NCI-H2029 (cell line): ENCODE data around the gene DNAH14.

Source experiments
- DNase-seq: peaks from one replicate; lab custom pipeline; 2025; lab: John Stamatoyannopoulos, UW

DNAH14 gene

GRCh38 chr1:225406976-225407725 is 477.7 kb downstream of the DNAH14 start:
- no peak for DNase-seq

GRCh38 chr1:225407755-225408154 is 478.3 kb downstream of the DNAH14 start:
- DNase-seq: no peak

- no peak for DNase-seq
Measured at GRCh38 chr1:225408249-225408648, 478.8 kb downstream of the DNAH14 start.

- DNase-seq: no peak
Measured at GRCh38 chr1:225409051-225409450, 479.6 kb downstream of the DNAH14 start.

- no peak for DNase-seq
Measured at GRCh38 chr1:225410036-225410435, 480.6 kb downstream of the DNAH14 start.

DNA sequence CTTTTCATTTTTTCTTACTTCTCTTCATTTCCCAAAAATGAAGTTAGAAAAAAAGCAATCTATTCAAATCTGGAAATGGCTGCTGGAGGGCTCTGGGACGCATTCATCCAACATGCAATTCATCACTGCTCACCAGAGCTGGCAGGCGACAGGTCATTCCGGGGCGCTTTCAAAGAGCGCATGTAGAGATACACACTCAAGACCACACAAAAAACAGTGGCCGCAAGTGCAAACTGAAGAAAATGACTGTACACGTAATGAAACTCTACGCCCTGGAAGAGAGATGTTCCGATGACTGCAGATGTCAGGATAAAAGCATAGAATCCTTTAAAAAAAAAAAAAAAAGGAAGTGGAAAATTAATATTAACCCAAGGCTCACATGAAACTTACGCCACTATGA is 482.8 kb downstream of the DNAH14 start:
- no peak for DNase-seq

- DNase-seq: no peak
Measured at GRCh38 chr1:225412803-225413351, 483.4 kb downstream of the DNAH14 start.

DNA sequence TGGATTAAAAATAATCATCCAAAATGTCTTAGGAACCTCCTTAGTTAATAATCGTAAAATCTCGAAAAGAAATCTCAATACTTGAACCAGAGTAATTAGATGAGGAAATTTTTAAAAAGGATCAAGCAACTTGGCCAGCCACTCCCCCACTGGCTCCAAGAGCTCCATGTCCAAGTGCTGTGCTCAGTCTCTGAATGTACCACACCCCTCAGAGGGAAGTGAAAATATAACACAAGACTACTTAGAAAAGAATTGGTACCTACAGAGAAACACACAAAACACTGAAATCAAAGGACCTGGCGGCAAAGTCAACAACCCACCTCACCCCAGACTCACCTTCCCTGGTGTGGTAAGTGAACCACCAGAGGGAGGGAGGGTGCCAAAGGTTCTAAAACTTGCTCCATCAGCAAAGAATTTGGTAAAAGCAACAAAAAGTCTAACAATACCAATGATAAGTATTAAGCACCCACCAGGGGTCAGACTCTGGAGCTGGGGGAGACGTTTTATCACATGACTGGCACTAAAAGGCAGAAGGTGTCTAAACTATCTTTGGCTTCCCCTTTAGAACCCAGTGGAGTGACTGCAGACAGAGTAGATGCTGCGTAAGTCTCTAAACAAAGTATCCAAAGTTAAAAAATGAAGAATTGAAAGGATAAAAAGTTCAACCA is 484.4 kb downstream of the DNAH14 start:
- no peak for DNase-seq

- DNase-seq: no peak
Measured at GRCh38 chr1:225415307-225415706, 485.8 kb downstream of the DNAH14 start.

- DNase-seq: no peak
Measured at GRCh38 chr1:225415967-225416745, 486.7 kb downstream of the DNAH14 start.

DNA sequence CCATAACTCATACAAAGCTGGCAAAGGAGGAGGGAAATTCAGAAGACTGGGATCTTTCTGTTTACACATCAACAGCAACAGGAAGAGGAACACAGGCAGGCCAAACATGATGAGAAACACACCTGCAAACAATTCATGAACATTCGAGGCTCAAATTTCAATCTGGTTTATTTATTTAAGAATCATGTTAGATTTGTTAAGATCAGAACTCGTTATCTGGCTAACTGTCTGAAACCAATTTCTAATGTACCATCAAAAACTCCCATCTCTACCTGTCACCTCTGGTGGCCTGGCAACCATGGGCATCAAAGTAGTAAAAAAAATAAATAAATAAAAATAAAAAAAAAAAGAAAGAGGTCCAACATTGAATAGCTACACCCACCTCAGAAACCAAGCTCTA is 488.6 kb downstream of the DNAH14 start:
- DNase-seq: peak; percentile 46

GRCh38 chr1:225418598-225418997 is 489.1 kb downstream of the DNAH14 start:
- no peak for DNase-seq

DNA sequence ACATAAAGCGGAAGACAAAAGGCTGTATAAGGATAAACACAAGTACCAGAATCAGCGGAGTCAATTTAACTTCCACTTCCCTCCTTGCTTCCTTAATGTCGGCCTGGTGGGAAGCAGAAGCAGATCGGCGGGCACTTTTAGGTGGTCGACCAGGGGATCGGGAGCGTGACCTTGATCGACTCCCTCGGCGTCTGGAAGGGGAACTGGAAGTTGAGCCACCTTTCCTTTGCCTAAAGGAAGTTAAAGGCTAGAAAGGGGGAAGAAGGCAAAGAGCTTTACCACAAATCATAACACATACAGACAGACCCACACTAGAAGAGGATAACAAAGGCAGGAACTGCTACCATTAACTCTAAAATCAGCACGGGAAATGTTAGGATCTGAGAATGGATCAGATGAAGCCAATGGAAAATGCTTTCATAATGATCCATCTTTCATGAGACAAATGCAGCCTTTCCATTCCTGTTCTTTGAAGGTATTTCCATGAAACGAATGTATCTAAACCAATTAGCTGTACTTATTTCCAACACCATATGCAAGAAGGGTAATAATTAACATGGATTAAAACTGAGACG is 492.6 kb downstream of the DNAH14 start:
- no peak for DNase-seq

- DNase-seq: no peak
Measured at GRCh38 chr1:225422795-225423517, 493.5 kb downstream of the DNAH14 start.

DNA sequence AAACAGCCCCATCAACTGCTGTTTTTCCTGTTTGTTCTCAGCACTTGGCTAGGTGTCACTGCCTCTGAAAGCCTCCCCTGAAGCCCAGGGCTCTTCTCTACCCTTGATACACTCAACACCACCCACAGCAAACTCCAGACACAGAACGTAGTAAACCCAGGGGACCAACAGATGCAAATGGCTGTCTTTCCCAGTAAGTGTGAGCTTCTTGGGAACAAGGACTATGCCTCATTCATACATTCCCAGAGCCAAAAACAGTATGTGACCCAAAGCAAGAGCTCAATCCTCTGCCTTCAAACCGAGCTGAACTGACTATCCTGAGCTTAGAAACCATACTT is 494.0 kb downstream of the DNAH14 start:
- DNase-seq: no peak

GRCh38 chr1:225424562-225425200 is 495.2 kb downstream of the DNAH14 start:
- DNase-seq: no peak

DNA sequence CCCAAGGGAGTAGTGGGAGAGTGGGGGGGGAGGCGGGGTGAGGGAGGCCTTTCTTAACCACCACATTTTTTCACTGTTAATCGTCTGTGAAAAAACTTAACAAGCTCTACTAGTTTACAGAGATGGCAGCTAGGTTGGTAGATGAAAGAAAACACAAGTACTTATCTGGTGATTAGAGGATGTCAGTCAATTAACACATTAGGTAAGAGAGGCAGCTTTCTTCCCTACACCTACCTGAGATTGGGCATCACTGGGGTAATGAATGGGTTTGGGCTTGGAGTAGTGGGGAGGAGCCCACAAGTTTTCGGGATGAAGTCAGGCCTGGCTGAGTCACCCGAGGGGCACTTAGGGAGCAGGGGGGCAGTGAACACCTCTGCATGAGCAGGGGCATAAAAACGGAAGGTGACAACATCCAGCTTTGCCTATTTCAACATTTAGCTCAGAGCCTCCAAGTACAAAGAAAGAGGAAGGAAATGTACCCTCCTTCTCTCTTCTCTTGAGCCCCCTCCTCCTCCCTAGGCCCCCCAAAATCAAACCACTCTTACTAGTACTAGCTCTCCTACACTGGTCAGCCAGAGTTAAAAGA is 495.8 kb downstream of the DNAH14 start:
- no peak for DNase-seq

DNA sequence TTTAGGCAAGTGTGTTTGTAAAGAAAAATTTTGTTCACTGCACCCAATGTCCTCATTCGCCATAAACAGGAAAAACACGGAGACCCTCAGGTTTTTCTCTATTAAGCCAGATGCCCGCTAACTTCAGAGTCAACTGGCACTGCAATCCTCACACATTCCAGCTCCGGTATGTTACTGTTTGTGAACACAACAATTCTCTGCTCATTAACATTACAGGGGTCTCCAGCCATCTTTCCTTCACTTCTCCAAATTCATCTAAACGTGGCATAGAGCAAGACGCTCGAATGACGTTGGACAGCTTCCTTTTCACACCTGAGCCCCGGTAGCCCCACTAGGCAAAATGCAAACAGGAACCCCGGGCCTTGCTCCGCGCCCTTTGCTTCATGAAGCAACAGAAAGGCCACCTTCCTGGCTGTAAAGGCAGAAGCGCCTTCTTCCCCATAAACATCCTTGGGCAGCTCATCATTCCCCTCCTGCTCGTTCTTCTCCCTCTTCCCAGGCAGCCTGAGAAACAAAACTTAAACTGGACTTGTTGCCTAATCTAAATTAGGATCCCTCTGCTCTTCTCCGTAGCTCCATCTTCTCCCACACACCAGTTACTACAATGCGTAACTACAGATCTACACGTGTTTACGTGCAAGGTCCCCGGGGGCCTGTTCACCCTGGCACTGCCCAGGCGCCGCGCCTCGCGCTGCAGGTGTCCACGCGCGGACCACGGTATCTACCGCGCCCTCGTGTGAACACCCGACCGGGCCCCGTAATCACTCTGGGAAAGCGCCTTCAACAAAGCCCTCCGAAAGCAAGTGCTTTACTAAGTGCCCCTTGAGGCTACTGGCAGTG is 497.1 kb downstream of the DNAH14 start:
- DNase-seq: no peak

GRCh38 chr1:225427235-225428067 is 498.0 kb downstream of the DNAH14 start, which contains the start of gene LBR:
Gene LBR, minus strand, starts transcription at chr1:225428038. Its CDS starts 3,963 bp downstream, at chr1:225424075.
- no peak for DNase-seq
